Activated T-helper 1 cell treated with anti-CD3 and anti-CD28 coated beads, Interleukin-2, amount 50 U/mL, for 16 hours (primary cell): Measurements from ENCODE around the gene CIB1.
"Not testable (repeated sequence)": the region's sequence is repeated elsewhere in the genome, so short reads cannot be mapped to it uniquely, and the experiment has no call there.

Experiments
- DNase-seq, 2 donors: peaks; one replicate each; pipeline ENCODE4 v3.0.0-alpha.2; 2020; ENCODE audit warnings: low read depth in 1 of 2, low spot score in 1 of 2

CIB1 gene

DNA sequence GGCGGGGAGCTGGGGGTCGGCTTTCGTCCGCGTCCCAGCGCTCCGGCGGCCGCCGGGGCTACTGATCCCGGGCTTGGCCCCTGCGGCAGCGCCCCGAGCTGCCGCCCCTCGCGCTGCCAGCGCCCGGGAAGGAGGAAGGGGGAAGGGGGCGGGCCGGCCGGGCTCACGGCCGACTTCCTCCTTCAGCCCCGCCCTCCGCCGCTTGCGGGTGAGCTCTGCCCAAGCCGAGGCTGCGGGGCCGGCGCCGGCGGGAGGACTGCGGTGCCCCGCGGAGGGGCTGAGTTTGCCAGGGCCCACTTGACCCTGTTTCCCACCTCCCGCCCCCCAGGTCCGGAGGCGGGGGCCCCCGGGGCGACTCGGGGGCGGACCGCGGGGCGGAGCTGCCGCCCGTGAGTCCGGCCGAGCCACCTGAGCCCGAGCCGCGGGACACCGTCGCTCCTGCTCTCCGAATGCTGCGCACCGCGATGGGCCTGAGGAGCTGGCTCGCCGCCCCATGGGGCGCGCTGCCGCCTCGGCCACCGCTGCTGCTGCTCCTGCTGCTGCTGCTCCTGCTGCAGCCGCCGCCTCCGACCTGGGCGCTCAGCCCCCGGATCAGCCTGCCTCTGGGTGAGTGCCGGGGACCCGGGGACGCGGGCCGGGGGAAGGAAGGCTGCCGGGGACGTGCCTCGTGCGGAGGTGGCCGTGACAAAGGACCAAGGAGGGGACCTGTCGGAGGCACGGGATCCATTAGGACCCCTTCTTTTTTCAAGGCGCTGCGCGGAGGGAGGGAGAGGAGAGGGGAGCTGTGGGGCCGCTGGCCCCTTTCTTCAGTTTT is 32.4 kb downstream of the CIB1 start, which contains the start of gene SEMA4B:
Gene SEMA4B (plus strand): TSS at position 201 of the 814 bp plus-strand sequence. CDS start 249 bp downstream, at position 450.
- DNase-seq, result peak; percentile 35 to 57

- no peak for DNase-seq
These were observed 33.1 kb downstream of the CIB1 start for GRCh38 chr15:90200534-90201129.

GRCh38 chr15:90194655-90195054 is 39.1 kb downstream of the CIB1 start:
- DNase-seq, result no peak

- no peak for DNase-seq
These were observed 40.6 kb downstream of the CIB1 start for GRCh38 chr15:90192961-90193786.

DNA sequence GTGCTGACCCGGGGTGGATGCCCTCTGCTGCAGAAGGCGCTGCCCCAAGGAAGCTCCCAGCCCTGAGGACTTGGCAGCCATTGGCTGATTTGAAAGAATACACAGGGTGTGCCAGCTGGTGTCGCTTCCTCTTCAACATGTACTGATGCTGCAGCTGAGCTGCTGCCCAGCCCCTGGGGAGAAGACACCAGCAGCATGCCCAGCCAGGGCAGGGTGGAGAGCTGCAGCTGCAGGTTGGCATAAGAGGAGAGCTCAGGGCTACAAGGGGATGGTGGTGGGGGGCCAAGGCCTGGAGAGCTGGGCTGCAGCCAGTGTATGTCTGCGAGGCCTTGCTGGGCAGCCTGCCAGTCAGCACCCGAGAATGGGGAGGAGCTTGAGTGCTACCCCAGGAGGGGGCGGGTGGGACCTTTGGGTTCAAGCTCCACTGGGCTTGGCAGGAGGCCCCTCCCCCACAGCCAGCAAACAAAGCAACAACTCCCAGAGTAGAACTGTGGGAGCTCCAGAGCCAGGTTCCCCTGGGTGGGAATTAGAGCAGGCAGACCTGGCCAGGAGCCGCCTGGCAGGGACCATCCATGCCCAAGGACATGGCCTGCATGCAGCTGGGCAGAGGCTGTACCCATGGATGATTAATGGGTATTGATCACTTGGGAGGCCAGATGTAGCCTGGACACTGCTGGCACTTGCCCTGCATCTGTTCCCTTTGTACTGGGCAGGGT is 41.8 kb downstream of the CIB1 start:
- DNase-seq, result no peak

DNA sequence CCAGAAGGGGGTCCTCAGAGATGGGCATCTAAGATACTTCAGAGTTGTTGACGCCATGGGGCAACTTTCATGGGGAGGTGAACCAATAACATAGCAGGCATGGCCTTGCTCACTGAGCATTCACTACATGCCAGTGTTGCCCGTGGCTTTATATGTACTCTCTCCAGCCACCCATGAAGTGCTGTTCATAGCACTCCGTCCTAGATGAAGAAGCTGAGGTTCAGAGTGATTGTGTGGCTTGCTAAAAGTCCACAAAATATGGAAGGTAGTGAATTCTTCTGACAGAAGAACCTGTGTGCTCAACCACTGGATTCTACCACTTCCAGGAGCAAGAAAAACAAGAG is 42.4 kb downstream of the CIB1 start:
- no peak for DNase-seq

- DNase-seq, result no peak
These were observed 43.0 kb downstream of the CIB1 start for GRCh38 chr15:90190606-90191343.

DNA sequence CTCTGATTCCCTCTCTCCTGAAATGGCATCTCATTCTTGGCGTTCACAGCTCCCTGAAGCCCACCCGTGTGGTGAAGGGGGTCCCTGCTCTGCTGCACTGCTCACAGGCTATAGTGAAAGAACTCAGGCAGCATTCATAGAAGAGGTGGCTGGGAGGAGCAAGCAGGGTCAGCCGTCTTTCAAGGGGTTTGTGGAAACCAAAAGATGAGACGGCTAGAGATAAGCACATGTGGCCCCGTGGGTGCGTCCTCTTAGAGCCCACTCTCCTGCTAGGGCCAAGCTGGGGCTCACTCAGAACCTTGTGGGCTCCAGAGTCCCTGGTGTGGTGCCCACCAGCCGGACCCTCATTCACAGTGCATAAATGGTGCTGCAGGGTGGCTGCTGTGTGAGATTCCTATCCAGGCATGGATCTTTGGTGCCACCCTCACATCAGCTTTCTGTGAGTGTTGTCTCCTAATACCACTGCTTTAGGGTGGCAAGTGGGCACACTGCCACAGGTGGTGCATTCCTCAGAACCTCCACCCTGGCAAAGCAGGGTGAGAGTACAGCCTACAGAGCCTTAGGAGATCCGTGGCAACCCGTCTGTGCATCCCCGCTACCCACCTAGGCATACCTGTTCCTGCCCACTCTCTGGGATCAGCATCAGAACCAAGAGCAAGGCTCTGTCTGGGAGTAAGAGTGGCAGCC is 43.8 kb downstream of the CIB1 start:
- DNase-seq, result no peak

- DNase-seq, result no peak
These were observed 44.6 kb downstream of the CIB1 start for GRCh38 chr15:90188914-90189748.

GRCh38 chr15:90188065-90188464 is 45.7 kb downstream of the CIB1 start:
- not testable (repeated sequence) for DNase-seq

GRCh38 chr15:90187257-90187868 is 46.4 kb downstream of the CIB1 start:
- no peak for DNase-seq

GRCh38 chr15:90184786-90185704 is 48.7 kb downstream of the CIB1 start:
- DNase-seq, result peak in 1 of 2 donors; percentile 38

DNA sequence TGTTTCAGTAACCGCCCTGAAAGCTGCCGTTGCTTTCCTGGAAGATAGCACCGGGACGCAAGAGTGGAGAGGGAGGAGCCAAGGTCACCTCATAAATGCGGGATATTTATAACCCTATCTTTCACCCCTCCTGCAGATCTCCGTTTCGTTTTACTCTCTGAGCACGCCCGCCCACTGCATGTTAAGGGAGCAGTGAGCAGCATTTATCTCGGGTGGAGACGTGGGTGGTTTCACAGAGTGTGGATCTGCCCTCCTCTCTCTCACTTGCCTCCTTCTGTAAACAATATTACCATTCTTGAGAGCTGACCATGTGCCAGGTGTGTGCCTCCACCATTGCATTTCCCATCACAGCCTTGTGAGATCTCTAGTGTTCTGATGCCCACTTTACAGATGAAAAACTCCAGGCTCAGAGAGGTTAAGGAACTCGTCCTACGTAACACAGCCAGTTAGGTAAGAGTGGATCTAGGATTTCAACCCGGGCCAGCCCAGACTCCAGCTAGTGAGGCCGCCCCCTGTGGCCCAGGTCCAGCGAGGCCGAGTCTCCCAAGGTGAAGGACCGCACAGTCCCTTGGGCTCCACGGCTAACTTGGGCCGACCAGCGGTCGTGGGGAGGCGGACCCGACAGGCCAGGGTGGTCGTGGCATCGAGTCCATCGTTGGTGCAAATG is 49.5 kb downstream of the CIB1 start:
- DNase-seq, result no peak

- no peak for DNase-seq
These were observed 52.0 kb downstream of the CIB1 start for GRCh38 chr15:90181776-90182175.
